Smooth muscle cell of the brain vasculature (primary cell): ENCODE measurements around the gene CLHC1.
"Not testable (repeated sequence)": the region's sequence is repeated elsewhere in the genome, so short reads cannot be mapped to it uniquely, and the experiment has no call there.

Experiments
- DNase-seq: peaks from one replicate; pipeline ENCODE4 v3.0.0-alpha.2; 2012; ENCODE audit warnings: low read depth, low spot score

The CLHC1 gene

DNA sequence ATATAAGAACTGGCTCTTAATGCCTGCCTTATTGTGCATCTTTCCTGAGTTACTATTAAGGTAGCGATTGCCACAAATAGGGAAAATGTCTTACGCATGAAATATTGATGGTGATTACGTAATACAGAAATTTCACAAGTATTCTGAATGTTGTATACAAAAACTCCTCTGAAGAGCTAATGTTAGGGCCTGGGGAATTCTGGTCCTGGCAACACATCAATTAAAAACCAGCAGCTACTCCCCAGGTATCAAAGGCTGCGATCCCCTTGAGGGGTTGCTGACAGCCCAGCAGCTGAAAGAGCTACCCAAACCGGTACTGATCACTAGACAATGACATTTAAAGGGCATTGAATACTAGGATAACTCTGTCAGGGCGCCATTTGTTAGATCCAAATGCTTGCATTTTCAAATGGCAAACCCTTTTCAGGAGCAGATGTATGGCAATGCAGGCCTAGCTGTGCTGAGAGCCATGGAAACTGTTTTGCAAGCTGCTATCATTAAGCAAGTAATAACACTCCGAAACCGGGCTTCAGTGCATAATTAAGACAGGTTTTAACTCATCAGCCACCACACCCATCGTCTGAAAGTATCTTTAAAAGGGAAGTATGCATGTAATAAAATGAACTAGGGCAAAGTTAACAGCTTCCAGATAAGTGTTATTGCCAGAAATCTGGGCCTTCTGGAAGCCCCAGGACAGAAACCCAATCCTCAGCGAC, 78.4 kb downstream of the CLHC1 start:
- DNase-seq = no peak

DNA sequence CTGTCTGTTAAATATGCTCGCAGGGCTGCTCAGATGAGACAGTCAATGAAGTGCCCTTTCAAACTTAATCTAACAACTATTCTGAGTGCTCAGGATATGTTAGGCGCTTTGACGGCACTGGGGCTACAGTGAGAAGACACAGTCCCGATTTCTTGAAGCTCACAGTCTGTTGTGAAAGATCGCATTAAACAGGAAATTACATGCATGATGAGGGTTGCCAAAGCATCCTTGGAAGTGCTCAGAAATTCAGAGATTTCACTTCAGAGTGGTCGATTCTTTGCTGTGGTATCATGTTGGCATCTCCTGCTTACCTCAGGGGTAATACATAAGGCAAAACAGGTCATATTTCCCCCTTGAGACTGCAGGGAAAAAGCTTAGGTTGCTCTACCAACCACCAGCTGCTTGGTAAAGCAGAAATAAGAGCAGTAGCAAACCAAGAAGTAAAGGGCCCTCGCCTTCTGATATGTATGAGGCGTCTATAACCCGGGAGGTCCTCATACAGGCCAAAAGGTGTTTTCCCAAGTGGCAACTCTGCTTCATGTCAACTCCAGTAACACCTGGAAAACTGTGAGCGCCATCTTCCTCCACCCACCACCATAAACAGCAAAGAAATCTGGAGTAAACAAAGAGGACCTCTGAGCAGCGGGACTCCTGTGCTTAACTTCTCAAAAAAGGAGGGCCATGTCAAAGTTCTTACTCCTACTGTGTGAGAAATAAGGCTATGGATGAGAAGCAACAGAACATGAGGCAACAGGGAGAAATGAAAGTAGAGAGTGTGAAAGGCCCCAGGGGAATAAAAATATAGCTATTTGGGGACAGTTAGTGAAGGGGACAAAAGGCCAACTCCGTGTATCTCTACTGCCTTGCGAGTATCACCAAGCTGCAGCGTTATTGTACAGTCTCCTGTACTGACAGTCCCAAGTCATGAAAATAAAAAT, 79.3 kb downstream of the CLHC1 start:
- no peak for DNase-seq

DNA sequence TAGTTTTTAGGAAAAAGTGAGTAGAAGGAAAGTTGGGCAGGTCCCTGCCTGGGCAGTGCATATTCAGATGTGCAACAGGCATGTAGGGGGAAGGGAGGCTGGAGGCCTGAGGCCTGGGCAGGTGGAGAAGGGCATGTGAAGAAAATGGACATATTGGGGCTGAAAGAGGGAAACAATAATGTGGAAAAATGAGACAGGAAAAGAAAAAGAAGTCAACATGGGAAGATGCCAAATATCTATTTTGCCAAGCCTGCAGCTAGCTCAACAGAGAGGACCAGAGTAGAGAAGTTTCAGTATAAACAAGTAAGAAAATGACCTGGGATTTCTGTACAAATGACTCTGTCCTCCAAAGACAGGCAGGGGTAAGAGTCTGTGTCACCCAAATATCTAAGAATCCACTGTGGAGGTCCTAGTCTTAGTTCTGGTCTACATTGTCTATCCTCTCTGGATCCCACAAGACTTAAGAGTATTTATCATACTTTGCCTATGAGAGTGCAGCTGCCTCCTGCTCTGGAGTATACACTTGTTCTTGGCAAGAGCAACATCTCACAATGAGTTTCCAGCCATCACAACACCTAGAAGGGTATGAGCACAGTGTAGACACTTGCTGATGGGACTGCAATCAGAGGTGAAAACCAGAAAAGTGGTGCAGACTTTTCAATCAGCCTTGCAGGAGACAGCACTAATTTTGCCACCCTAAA, 80.2 kb downstream of the CLHC1 start:
- DNase-seq = no peak

DNA sequence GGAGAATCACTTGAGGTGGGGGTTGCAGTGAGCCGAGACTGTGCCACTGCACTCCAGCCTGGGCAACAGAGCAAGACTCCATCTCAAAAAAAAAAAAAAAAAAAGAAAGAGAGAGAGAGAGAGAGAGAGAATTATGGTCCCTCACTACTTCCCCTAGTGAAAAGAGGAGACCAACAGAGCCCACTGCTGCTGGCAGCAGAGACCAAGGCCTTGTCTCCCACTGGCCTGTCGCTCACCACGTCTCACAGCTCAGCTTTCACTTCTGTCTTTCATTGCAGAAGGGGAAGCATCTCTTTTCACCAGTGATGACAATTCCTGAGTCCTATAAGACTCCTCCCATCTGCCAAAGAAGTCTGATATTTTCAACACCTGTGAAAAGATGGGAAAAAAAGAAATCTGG, 81.3 kb downstream of the CLHC1 start:
- DNase-seq = no peak

DNA sequence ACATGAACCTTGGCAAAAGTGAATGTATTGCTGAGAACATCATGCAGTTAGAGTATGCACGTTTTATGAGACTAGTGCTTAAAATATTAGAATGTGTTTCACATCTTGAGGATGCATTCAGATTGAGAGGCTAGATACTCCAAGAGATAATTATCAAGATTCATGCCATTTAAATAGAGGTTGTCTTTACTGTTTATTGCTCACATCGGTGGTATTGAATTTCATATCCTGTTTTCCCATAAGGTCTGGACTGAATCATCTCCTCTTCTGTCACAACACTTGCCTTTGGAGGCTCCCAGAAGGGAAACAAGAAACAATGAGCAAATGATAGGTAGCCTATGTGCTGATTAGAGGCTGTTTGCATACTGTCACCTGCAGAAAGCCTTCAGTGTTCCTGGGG, 83.8 kb downstream of the CLHC1 start:
- no peak for DNase-seq

DNA sequence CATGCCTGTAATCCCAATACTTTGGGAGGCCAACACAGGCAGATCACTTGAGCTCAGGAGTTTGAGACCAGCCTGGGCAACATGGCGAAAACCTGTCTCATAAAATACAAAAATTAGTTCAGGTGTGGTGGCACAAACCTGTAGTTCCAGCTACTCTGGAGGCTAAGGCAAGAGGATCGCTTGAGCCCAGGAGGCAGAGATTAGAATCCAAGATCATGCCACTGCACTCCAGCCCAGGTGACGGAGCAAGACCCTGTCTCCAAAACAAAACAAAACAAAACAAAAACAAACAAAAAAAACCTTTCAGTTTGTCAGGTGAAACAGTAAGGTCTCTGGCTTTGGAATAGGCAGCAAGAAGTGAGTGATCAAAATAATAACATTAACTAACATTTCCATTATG, 84.6 kb downstream of the CLHC1 start:
- no peak for DNase-seq

DNA sequence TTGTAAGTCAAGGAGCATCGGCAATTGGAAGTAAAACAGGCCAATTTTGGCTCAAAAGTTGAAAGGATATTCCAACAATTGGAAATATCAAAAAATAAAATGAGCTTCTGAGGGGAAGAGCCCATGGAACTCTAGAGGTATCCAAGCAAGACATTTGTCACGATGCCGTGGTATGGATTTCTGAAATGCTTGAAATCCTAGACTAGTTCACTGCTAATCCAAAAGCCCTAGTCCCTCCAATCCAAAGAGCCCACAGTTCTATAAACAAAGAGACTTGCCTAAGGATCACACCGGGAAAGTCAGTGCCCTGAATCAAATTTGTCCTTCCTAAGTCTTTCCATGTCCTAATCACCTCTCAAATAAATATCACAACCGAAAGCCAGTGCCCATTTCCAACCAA, 85.1 kb downstream of the CLHC1 start:
- no peak for DNase-seq

DNA sequence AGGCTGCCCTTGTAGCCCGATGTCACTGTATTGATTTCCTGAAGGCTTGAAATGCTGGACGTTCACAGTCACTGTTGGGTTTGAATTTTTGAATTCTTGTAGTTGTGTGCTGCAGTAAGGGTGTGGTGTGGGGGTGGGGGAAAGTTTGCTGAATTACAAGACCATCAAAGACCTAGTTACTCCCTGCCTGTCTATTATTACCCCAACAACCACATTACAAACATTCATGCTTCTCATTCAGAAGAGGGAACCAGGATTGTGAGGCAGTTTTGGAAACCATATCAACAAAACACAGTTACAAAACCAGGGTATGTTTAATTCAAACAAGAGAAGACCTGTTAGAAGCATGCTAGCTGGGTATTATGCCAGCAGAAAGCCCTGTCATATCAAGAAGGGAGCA, 85.8 kb downstream of the CLHC1 start:
- DNase-seq = no peak

DNA sequence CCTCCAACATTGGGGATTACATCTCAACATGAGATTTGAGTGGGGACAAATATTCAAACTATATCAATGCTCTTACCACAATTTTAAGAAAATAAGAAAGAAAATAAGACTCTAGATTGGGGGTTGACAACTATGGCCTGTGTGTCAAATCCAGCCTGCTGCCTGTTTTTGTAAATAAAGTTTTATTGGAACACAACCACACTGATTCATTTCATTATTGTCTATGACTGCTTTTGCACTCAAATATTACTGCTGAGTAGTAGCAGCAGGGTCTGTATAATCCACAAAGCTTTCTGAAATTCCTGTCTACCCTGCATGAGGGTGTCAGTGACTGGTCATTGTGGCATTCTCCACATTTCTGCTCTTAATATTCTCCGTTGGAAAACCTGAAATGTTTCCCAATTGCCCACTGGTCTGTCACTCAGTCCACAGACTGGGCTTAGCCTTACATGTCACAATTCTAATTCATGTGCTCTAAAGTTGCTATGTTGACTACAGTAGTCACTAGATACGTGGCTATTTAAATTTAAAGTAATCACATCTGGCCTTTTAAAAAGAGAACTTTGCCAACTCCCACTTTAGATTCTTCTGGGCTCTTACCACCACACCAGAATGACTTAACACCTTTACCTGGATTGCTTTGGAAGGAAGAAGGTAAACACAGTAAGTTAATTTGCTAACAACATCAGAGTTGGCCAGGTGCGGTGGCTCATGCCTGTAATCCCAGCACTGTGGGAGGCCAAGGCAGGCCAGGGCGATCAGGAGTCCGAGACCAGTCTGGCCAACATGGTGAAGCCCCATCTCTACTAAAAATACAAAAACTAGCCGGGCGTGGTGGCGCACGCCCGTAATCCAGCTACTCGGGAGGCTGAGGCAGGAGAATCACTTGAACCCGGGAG, 86.9 kb downstream of the CLHC1 start:
- no peak for DNase-seq

DNA sequence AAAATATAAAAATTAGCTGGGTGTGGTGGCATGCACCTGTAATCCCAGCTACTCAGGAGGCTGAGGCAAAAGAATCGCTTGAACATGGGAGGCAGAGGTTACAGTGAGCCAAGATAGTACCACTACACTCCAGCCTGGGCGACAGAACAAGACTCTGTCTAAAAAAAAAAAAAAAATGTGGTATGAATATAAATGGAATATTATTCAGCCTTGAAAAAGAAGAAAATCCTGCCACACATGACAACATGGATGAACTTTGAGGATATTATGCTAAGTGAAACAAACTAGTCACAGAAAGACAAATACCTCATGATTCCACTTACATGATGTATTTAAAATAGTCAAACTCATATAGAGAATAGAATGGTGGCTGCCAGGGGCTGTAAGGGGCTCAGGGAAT, 88.4 kb downstream of the CLHC1 start:
- DNase-seq = not testable (repeated sequence)

DNA sequence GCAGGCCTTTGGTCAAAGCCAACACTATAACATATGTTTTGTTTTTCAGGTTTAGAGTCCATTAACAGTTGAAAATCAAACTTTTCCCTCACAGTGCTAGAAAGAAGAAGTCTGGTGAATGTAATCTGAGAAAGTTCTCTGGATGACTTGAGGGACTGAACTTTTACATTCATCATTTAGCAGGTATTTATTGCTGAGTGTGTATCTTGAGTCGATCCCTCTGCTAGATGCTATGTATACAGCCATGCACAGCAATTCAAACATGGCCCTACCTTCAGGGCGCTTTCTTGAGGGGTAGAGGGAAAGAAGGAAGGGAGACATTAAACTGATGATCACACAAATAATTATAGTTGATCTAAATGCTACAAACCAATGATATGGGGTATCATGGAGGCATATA, 89.6 kb downstream of the CLHC1 start:
- DNase-seq = no peak

DNA sequence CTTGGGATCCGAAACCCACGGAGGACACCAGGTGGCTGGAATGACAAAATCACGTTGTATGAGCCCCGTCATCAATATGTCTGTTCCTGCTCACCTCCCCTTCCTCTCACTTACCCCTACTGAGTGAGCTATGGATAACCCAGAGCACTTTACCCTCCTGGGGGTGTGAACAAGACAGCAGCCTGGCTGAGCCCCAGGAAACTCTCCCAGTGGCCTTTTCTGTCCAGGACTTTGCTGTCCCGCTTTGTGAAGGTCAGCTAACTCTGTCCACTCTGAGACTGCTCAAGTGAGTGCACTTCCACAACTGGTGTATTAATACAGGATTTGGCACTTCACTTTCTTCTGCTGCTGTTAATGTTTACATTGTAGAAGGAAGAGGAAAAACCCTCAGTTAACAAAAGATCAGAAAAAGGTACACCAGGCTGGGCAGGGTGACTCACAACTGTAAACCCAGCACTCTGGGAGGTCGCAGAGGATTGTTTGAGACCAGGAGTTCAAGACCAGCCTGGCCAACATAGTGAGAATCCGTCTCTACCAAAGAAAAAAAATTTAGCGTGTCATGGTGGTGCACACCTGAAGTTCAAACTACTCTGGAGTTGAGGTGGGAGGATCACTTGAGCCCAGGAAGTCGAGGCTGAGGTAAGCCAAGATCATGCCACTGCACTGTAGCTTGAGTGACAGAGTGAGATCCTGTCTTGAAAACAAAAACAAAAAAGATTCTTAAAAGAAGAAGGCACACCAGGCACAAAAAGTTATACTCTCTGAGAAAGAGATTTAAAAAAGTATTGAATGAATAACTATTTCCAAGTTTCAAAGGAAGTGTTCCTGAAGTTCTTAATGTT, 90.3 kb downstream of the CLHC1 start:
- no peak for DNase-seq

DNA sequence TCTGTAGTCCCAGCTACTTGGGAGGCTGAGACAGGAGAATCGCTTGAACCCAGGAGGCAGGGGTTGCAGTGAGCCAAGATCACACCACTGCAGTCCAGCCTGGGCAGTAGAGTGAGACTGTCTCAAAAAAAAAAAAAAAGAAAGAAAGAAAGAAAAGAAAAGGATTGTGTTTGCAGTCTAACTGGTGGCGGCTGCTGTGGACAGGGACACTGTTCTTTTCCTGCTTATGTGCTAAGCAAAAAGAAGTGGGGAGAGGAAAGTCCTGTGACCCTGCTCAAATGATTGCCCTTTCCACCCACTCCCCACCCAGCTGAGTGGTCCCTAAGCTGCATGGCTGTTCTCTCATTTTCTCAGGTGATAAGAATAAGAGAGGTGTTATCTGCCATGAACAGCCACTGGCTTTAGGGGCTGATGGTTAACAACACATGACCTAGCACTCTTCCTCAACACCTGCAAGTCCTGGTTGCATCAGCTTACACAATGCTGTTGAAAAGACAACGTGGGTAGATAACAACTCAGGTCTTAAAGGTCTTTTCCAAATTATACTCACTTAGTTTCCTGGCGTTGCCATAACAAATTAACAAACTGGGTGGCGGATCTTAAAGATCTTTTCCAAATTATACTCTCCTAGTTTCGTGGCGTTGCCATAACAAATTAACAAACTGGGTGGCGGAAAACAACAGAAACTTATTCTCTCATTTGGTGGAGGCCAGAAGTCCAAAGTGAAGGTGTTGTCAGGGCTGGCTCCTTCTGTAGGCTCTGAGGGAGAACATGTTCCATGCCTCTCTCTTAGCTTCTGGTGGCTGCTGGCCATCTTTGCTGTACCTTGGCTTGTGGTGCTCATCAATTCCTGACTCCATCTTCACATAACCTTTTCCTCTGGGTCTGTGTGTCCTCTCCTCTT, 91.5 kb downstream of the CLHC1 start:
- DNase-seq = no peak

DNA sequence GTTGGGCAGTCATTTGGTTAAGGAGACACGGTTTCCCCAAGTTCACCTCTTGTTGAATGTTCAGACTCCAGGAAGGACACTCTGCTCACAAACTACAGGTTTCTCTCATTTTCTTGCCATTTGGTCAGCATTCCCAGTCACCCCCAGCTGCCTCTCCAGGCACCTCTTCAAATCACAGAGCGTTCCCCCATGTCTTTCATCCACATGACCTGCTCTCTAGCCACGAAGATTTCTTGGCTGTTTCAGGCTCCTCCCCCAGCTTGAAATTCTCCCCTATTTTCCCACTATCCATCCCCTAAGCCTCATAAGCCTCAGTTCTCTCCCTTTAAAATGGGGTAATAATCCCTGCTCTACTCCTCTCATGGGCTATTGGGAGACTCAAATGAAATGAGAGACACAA, 92.8 kb downstream of the CLHC1 start:
- no peak for DNase-seq

DNA sequence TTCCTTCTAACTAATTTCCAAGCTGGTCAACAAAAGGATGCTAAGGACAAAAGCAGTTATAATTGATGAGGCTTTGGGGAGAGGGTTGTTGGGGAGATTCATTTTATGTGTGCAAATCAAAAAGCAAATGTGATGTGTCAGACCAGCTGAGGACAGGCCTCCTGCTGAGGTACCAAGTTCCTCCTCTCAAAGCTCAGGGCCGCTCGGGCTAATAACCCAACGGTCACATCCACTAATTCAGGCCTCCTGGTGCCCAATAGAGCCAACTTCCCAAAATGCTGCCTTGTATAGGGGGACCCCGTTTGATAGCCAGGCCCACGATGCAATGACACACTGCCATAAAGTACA, 93.2 kb downstream of the CLHC1 start:
- DNase-seq = no peak

DNA sequence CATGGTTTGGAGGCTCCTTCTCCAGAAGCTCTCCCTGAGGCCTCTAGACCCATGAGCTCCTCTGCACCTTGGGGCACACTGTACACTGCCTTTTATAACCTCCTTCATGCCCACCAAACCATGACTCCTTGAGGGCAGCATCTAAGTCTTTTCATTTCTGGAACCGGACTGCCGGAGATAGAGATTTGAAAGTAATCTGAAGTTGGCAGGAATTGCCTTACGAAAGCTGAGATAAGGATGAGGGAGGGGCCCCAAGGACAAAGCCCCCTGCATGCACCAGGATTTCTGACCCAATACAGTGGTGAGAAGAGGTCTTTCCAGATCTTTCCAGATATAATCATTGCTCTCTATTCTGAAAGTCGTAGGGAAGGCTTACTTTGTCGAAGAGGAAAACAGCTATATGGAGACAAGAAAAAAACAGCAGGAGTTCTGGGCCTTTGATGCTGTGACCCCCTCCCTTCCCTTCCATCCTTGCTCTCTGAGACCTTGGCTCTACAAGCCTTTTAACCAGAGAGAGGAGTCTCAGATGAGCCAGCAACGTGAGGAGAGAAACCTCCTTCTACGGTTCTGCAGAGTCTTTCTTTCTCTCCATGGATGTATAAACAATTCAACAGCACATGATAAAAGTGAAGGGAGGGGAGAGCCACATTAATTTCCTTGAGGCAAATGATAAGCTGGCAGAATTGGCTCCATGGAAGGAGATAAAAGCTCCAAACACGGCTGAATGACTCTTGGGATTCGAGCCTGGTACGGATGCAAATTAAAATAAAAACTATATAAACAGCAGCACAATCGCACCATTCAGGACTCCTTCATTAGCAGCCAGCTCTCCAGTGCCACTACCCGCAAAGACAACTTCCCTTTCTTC, 93.8 kb downstream of the CLHC1 start:
- no peak for DNase-seq

DNA sequence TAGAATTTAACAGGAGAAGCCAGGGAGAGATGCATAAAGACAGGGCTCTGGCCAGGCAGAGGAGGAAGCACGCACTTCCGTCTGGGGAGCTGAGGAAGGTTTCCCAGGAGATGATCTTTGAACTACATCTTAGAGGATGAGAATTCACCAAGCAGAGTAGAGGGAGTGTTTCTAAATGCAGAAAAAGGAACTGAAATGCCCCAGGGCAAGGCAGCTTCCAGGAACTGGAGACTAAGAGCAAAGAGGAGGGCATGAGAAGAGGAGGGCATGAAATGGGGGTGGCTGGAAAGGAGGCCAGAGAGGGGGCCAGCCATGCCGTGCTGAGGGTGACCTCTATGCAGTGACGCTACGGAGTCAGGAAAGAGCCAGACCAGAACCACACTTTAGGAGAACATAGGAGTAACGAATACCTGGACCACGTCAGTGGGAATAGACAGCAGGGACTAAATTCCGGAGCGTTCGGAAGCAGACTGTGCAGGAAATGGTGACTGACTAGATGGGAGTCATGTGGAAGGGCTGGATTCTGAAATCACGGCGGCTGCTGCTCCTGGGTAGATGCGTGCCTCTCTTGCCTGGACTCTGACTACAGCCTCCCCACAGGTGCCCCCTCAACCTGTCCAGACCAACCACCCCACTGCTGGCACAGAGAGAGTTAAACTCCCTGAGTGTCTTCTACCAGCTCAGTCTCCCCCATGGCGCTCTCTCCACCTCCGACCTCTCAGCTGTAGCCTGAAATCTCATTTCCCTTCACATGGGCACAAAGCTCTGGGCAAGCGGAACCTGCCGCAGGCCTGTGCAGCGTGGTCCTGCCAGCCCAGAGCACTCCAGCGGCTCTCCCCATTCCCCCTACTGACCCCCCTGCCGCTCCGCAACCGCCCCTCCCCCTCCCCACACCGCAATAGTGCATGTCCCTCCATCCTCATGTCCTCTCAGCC, 94.8 kb downstream of the CLHC1 start:
- DNase-seq = no peak
